HG03575 (cell line): Measurements from ENCODE around the gene ORM2.
"Not testable (repeated sequence)": the region's sequence is repeated elsewhere in the genome, so short reads cannot be mapped to it uniquely, and the experiment has no call there.

Experiments
- ATAC-seq: cut with Tn5 transposase; IDR thresholded peaks from one replicate; pipeline ENCODE4 v1.9.1; 2021; ENCODE audit not compliant: unreplicated experiment, insufficient number of reproducible peaks, low FRiP score; ENCODE audit errors: extremely low read depth

The ORM2 gene

DNA sequence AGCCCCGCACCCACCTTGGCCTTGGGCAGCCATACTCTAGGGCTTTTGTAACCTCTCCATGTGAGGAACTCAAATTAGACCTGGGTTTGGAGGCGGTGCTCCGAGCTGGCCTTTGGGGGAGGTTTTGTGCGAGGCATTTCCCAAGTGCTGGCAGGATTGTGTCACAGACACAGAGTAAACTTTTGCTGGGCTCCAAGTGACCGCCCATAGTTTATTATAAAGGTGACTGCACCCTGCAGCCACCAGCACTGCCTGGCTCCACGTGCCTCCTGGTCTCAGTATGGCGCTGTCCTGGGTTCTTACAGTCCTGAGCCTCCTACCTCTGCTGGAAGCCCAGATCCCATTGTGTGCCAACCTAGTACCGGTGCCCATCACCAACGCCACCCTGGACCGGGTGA lies at the start of gene ORM2:
Gene ORM2, plus strand, starts transcription at position 245 of the 398 bp plus-strand sequence. Its CDS starts 36 bp downstream, at position 281.
- not testable (repeated sequence) for ATAC-seq

DNA sequence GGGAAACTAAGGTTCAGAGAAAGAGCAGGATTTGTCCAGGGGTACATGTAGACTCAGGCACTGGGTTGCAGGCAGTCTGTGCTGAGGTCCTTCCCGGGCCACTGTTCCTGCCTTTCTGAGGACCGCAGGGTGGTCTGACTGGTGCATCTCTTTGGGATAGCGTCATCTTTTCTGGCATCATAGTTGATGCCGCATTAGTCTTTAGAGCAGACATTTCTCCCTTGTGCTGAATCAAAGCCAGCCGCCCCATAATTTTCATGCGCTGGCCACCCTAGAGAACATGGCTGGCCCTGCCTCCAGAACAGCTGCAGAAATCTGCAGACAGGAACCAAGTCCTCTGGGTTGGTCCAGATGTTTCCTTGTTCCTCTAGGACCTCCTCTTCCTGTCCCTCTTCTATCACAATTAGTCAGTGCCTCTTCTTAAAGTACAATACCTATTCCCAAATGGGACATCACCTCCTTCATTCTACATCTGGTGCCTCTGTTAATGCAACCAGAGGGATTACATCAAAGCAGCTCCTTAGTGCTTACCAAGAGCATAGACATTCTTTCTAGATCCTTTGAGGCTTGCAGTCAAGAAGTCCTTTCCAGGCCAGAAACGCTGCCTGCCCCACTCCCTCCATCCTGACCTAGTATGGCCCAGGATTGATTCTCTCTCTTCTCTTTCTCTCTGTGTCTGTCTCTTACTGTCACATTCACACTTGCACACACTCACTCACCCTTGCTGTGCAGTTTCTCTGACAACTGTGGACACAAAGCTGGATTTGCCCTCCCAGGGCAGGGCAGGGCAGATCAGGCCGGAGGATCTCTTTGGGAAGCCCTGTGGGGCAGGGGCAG lies 48.8 kb upstream of the ORM2 start:
- ATAC-seq = no peak

DNA sequence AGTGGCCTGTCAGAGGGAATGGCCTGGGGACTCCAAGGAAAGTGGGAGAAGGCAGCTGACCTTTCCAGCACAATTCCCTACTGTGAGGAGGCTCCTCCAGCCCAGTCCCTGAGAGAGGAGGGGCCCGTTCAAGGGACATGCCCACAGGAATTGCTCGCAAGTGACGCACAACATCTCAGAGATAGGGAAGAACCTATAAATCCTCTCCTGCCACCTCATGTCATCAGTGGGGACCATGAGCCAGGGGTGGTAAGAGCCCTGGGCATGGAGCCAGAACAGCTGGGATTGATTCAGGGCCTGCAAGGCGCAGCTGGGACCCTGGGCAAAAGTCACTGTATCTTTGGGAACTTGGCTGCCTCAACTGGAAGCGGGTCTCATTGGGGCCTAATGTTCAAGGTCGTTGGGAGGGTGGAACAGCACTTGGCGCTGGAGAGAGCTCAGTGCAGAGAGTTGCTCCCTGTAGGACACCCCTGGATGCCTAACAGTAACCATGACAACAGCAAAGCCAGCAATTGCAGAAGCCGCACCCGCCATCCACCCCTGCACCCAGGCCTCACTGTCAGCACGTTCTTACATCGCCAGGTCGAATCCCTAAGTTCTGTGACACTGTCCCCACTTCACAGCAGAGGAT lies 48.1 kb upstream of the ORM2 start:
- ATAC-seq = no peak

DNA sequence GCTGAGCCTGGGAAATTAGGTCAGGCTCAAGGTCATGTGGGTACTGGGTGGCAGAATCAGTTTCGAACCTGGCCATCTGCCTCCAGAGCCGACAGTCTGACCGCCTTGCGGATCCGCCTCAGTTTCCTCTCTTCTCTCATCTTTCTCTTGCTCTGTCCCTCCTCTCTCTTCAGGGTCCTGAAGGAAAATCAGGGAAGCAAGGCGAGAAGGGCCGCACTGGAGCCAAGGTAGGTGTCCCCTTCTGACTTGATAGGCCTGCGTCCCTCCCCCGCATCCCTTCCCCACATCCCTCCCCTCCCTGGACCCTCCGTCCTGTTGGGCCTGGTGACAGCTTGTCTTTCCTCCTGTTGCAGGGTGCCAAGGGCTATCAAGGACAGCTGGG lies 47.6 kb upstream of the ORM2 start:
- ATAC-seq = no peak

DNA sequence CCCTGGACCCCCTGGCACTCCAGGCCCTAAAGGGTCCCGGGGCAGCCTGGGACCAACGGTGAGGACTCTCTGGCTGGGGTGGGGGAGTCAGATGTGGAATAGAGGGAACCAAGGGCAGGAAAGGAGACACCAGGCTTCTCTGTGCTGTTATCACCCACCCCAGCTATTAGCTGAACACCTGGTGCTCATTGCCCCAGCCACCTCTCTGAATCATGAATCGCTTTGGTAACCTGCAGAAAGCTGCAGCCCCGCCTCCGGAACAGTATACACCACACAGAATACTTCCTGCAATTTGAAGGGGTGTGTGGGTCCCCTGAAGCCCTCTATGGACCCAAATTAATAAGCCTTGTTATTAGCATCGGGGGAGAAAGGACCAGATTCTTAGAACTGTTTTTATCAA lies 47.2 kb upstream of the ORM2 start:
- ATAC-seq = no peak

DNA sequence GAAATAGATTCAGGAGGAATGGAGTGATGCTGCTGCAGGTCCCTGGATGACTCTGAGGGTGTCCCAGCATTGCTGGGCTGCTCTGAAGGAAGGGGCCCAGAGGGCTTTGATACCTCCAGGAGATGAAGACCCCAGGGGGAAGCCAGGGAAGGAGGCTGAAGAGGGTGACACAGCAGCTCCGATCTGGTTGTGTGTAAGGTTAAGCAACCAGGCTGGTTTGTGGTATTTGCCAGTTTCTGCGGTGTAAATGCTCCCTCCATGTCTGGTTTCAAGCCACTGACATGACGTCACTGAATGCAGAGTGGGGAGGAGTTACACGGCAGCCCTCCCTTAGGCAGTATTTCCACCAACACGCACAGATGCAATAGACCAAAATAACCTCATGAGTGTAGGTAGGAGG lies 46.7 kb upstream of the ORM2 start:
- ATAC-seq = no peak

DNA sequence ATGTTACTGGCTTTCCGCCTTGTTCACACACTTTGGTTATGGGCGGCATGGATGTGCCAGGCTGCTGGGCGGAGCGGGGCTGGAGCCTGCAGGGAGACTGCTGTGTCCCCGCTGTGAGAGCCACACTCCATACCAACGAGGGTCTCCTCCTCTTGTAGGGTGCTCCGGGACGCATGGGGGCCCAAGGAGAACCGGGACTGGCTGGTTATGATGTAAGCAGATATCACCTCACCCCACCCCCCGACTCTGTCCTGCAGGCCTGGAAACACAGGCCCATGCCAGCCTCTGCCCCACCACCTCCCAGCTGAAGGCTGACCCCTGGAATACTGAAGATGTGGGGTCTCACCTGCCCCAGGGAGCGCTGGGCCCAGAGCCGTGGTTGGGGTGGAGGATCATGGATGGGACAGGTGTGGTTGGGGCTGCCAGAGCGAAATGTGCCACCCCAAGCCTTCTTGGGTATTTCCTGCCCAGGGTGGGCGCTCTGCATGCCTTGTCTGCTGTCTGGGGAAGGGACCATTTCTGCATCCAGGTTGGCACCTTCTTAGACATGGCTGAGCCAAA lies 46.0 kb upstream of the ORM2 start:
- ATAC-seq = no peak

DNA sequence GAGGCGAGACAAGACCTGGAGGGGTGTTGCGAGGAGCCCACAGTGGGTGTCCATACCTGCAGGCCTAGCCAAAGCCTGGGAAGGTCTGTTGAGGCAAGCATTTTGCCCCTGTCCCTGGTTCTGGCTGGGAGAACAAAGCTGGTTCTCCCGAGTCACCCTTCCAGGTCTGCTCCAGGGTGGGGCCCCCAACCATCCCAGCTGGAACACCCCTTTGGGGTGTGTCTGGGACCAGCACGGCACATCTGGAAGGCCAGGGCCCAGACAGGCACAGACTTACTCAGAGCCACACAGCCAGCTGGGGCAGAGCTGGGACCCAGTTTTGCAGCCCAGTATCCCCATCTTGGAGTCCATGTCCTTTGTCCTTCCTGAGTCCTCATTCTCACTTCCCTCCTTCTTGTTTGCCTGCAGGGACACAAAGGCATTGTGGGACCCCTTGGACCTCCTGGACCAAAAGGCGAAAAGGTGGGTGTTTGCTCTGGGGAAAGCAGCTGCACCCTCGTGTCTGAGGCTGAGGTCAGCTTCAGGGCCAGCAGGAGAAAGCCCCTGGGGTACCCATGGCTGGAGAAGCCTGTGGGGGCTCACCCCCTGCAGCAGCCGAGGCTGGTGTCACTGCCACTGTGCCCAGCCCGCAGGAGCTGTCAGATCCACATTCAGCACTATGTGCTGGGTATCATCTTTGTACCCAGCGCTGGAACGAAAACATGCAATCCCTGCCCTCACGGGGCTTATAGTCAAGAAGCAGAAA lies 45.2 kb upstream of the ORM2 start:
- no peak for ATAC-seq

DNA sequence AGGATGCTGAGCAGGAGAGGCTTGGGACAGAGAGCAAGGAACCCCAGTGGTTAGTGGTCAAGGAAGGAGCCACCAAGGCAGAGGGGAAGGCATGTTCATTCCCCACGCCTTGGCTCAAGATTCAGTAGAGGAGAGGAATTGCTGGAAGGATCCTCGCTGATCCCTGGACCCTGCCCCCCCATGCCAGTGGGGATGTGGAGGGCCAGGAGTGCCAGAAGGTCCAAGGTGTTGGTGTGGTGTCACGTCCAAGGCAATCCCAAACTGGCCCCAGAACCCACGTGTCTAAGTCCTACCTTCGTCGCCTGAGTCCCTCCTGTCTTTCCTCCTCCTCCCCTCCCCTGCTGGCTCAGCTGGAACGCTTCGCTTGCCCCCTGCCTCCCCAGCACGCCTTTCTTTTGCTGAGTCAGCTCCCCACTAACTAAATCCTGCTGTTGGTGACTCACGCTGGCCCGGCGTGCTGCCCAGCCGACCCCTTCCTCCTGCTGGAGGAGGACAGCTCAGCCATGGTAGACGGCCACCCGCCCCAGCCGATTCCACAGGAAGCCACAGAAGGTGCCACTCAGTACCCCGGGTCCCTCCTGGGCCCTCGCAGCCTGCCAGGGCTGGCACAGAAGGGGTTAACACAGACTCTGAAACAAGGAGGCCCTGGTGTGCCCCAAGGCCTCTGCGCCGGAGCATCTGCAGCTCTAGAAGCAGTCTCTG lies 44.4 kb upstream of the ORM2 start:
- ATAC-seq = no peak

DNA sequence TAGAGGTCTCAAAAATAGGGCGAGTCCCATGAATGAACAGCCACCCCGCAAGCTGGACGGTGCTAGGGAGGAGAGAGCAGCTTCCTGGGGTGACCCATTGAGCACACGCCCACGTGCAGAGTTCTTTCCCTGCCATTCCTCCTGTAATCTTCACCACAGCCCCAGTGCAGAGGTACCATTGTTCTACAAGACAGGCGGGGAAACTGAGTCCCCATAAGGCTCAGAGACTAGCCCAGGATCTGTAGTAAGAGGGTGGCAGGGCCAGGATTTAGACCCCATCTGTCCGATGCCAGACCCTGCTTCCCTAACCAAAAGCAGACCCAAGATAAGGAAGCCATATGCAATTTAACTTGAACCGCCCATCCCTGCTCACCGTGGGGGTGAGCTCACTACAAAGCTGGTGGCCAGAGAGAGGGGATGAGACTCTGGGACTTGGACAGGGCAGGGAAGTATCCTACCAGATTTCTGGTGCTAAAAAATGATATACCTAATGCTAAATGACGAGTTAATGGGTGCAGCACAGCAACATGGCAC lies 43.5 kb upstream of the ORM2 start:
- no peak for ATAC-seq

DNA sequence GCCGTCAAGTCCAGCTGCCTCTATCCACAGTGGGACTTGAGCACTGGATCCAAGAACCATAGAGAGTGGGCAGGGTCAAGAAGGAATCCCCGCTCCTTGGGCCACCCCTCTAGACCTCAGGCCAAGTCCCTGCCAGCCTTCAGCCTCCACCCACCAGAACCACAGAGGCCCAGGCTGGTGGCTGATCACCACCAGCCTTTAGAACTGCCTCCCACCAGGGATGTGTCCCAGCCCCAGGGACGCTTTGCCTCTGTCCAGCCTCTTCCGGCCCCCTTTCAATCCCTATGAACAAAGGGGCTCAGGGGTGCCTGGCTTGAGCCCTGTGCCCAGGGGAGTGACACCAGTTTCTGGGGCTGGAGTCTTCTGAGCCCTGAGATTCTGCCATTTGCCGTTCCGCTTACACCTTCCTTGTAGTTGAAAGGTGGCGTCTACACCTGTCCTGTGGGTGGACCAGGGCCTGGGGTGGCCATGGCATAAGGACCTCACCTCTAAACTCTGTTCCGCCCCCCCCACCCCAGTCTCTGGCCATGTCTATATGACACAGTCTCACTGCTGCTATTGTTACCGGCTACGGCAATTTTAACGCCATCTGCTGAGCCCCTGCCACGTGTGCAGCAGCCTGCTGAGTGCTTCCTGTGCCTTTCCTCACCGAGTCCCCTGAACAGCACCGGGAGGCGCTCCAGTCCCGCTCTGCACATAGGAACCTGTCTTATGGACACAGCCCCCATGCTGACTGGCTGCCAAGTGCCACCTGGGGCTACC lies 42.5 kb upstream of the ORM2 start:
- no peak for ATAC-seq

DNA sequence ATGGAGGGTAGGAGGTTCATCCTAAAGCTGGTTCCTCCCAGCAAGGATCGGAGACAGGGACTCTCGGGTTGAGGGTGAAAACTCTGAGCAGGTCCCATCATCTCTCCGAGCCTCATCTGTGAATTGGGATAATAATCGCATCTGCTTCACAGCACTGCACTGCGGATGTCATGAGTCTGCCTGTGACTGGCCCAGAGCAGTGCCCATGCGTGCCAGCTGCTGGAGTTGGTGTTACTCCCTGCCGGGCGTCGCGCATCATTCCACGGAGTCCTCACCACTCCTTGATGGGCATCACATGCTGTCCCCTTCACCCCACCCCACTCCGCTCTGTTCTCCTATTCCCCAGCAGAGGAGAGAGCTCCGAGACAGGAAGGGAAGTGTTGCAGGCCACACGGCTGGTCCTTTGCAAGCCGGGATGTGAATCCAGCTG lies 41.9 kb upstream of the ORM2 start:
- no peak for ATAC-seq

DNA sequence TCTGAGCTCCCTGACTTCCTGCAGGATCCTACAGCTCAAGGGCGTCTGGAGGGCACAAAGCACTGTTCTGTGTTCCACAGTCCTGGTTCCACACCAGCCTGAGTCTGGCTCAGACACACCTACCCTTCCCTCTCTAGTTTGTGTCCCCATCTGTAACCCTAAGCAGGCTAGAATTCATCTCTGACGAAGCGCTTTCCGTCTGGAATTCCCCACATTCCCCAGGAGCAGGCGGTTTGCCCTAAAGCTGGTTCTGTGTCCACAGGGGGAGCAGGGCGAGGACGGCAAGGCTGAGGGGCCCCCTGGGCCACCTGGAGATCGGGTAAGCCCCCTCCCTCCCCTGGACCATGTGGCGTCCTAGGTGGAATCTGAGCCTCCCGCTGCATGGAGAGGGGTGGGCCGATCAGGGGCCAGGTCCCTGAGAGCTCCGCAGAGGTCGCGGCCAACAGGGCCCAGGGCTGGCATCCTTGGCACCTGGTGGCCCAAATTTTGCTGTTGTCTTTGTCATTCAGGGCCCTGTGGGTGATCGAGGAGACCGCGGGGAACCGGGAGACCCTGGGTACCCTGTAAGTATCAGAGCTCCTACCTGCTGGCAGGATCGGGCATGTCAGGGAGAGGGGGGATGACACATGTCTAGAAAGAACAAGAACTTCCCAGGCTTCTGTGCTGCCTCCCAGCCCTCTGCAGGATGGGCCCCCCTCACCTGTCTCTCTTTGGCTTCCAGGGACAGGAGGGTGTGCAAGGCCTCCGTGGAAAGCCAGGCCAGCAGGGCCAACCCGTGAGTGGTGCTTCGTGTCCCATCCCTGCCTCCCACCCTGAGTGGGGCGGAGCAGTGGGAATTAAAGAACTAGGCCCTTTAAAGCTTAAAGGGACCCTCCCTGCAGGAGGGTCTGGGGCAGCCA lies 41.2 kb upstream of the ORM2 start:
- ATAC-seq = no peak

DNA sequence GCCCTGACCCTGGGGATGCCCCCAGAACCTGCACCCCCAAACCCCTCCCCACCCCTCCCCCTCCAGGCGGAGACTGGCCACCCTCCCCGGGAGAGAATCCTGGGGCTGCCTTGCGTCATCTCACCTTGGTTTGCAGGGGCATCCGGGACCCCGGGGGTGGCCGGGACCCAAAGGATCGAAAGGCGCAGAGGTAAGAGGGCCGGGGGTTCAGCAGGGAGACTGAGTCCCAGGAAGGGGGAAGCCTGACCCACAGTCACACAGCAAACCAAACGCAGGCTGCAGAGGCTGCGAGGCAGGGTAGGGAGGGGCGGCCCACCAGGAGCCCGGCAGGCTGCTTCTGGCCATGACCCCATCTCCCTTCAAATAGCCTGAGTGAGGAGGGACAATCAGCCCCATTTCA lies 40.6 kb upstream of the ORM2 start:
- ATAC-seq = no peak

DNA sequence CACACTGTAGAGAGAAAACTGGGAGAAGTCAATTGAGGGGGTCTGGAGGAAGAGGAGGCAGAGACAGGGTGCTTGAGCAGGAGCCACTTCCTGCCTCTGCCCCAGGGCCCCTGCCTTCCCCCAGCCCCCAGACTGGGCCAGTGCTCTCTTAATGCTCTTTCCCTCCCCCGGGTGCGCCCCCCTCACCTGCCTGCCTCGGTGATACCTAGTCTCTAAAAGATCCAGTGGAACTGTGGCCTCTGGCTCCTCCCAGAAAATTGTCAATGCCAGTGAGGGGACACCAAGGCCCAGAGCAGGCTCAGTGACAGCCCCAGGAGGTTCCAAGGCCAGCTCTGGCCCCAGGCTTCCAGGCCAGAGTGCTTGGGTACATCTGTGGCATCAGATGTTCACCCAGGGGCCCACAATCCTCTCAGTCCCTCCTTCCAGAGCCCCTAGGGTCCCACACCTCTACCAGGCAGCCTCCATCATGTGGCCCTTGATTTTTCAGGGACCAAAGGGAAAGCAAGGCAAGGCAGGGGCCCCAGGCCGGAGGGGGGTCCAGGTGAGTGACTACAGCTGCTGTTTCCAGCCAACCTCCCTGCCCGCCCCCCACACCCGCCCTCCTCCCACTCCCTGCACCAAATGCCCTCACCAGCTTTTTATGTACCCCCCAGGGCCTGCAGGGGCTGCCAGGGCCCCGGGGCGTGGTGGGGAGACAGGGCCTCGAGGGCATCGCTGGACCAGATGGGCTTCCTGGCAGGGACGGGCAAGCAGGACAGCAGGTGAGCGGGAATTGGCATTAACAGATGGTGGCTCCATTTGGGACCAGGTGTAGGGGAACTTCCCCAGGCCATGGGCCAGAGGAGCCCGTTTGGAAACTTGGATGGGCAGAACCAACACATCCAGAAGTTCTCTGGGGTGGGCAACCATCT lies 39.8 kb upstream of the ORM2 start:
- ATAC-seq = no peak

DNA sequence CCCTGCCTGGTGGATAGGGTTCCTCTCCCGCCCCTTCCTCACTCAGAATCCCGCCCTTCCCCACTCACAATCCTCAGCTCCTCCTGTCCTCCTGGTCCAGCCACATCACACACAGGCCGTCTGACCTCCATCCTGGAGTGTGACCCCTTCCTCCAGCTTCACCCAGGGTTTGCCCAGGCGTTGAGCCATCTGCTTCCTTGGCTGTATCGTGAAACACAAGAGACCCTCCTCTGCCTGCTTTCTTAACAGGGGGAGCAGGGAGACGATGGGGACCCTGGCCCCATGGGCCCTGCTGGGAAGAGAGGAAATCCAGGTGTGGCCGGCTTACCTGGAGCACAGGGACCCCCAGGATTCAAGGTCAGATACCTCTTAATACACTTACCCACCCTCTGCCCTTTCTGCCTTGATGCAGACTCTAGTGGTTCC lies 39.1 kb upstream of the ORM2 start:
- no peak for ATAC-seq
